HG02884 (cell line): ENCODE measurements around the gene TRIM56.
A peak's percentile ranks its signal among the peaks of the same experiment; 100 is the strongest.
"Not testable (repeated sequence)": the region's sequence is repeated elsewhere in the genome, so short reads cannot be mapped to it uniquely, and the experiment has no call there.

ENCODE experiments used
- ATAC-seq: cut with Tn5 transposase; IDR thresholded peaks from one replicate; pipeline ENCODE4 v1.9.1; 2021; ENCODE audit warnings: mild to moderate bottlenecking, moderate library complexity; ENCODE audit not compliant: unreplicated experiment

Gene TRIM56

GRCh38 chr7:101085162-101085964, at the start of gene TRIM56:
TSS of gene TRIM56 (plus strand) at chr7:101085481. CDS start at chr7:101087313, 1,832 bp downstream.
- ATAC-seq = peak; percentile 60

GRCh38 chr7:101035941-101036340, 49.3 kb upstream of the TRIM56 start:
- no peak for ATAC-seq

- not testable (repeated sequence) for ATAC-seq
Measured at GRCh38 chr7:101041283-101041682, 44.0 kb upstream of the TRIM56 start.

- ATAC-seq = no peak
Measured at GRCh38 chr7:101058355-101058754, 26.9 kb upstream of the TRIM56 start.

- ATAC-seq = no peak
Measured at GRCh38 chr7:101059620-101059942, 25.7 kb upstream of the TRIM56 start.

- no peak for ATAC-seq
Measured at GRCh38 chr7:101060992-101061391, 24.3 kb upstream of the TRIM56 start.

GRCh38 chr7:101064176-101064550, 21.1 kb upstream of the TRIM56 start:
- ATAC-seq = not testable (repeated sequence)

- ATAC-seq = not testable (repeated sequence)
Measured at GRCh38 chr7:101065162-101065561, 20.1 kb upstream of the TRIM56 start.

GRCh38 chr7:101066141-101066832, 19.0 kb upstream of the TRIM56 start:
- no peak for ATAC-seq

GRCh38 chr7:101066833-101067177, 18.5 kb upstream of the TRIM56 start:
- no peak for ATAC-seq

GRCh38 chr7:101068401-101068800, 16.9 kb upstream of the TRIM56 start:
- no peak for ATAC-seq

GRCh38 chr7:101071362-101072104, 13.7 kb upstream of the TRIM56 start:
- not testable (repeated sequence) for ATAC-seq

- no peak for ATAC-seq
Measured at GRCh38 chr7:101075646-101076045, 9.6 kb upstream of the TRIM56 start.

GRCh38 chr7:101076183-101076582, 9.1 kb upstream of the TRIM56 start:
- not testable (repeated sequence) for ATAC-seq

GRCh38 chr7:101077303-101078086, 7.8 kb upstream of the TRIM56 start:
- ATAC-seq = no peak

GRCh38 chr7:101081432-101081831, 3.8 kb upstream of the TRIM56 start:
- ATAC-seq = no peak

- ATAC-seq = no peak
Measured at GRCh38 chr7:101084865-101085161, 468 bp upstream of the TRIM56 start.

GRCh38 chr7:101087334-101088068, 2.2 kb downstream of the TRIM56 start:
- ATAC-seq = no peak

- no peak for ATAC-seq
Measured at GRCh38 chr7:101088069-101088425, 2.8 kb downstream of the TRIM56 start.

GRCh38 chr7:101088858-101089529, 3.7 kb downstream of the TRIM56 start:
- ATAC-seq = no peak
